Globus pallidus (tissue), 1 donor: Measurements from ENCODE around the gene PDXDC1.
"Not testable (repeated sequence)": the region's sequence is repeated elsewhere in the genome, so short reads cannot be mapped to it uniquely, and the experiment has no call there.

ENCODE experiments used
- DNase-seq: peaks from one replicate; pipeline ENCODE4 v3.0.0-alpha.2; 2015; ENCODE audit warnings: low spot score

Gene PDXDC1

GRCh38 chr16:15071916-15072769 lies 97.3 kb downstream of the PDXDC1 start:
- DNase-seq: not testable (repeated sequence)

- no peak for DNase-seq
Measured at GRCh38 chr16:15073101-15073500, 98.3 kb downstream of the PDXDC1 start.

GRCh38 chr16:15076161-15076560 lies 101.3 kb downstream of the PDXDC1 start:
- not testable (repeated sequence) for DNase-seq

GRCh38 chr16:15080883-15081282 lies 106.1 kb downstream of the PDXDC1 start:
- not testable (repeated sequence) for DNase-seq

GRCh38 chr16:15082788-15083187 lies 108.0 kb downstream of the PDXDC1 start:
- not testable (repeated sequence) for DNase-seq

- DNase-seq: not testable (repeated sequence)
Measured at GRCh38 chr16:15090663-15091269, 115.9 kb downstream of the PDXDC1 start.

- DNase-seq: not testable (repeated sequence)
Measured at GRCh38 chr16:15093571-15093954, 118.7 kb downstream of the PDXDC1 start.

GRCh38 chr16:15093955-15094827 lies 119.4 kb downstream of the PDXDC1 start, which contains the start of gene RRN3:
Gene RRN3, minus strand, starts transcription at chr16:15094272. Its CDS starts 39 bp downstream, at chr16:15094233.
- peak; percentile 89 for DNase-seq

GRCh38 chr16:15096583-15096972 lies 121.8 kb downstream of the PDXDC1 start:
- not testable (repeated sequence) for DNase-seq

- not testable (repeated sequence) for DNase-seq
Measured at GRCh38 chr16:15099366-15099909, 124.6 kb downstream of the PDXDC1 start.

GRCh38 chr16:15100372-15100987 lies 125.7 kb downstream of the PDXDC1 start:
- DNase-seq: not testable (repeated sequence)

- not testable (repeated sequence) for DNase-seq
Measured at GRCh38 chr16:15127641-15128425, 153.0 kb downstream of the PDXDC1 start.

GRCh38 chr16:15130256-15130932 lies 155.6 kb downstream of the PDXDC1 start:
- not testable (repeated sequence) for DNase-seq

GRCh38 chr16:15130943-15131700 lies 156.3 kb downstream of the PDXDC1 start:
- not testable (repeated sequence) for DNase-seq

GRCh38 chr16:15132719-15133428 lies 158.0 kb downstream of the PDXDC1 start:
- not testable (repeated sequence) for DNase-seq

GRCh38 chr16:15133554-15133953 lies 158.7 kb downstream of the PDXDC1 start:
- not testable (repeated sequence) for DNase-seq

- DNase-seq: not testable (repeated sequence)
Measured at GRCh38 chr16:15134752-15135482, 160.1 kb downstream of the PDXDC1 start.
